ENCODE results near the gene TMA7. TPM values are rescaled to one million over a fixed set of nuclear protein-coding genes. Genes with fewer than 3 reads are reported as not detected.

Gene TMA7
- total and polyA plus RNA-seq, 9 of the 15 experiments (the other 6 are each of a cell fraction or from before 2014, with no cell fraction given) = 209 to 1,003 (median 486) TPM

- no peak for TF ChIP-seq SMAD3 (CRISPR knock-in tag; conservative IDR thresholded peaks at IDR 0.05)
- TF ChIP-seq CBX3 (IDR thresholded peaks at IDR 0.05; ENCODE audit: borderline replicate concordance in 1 of 2, low read length in 2 of 2) = peak in 1 of 2 experiments; percentile 11; a peak in 1 of 3 replicates
- TF ChIP-seq POLR2B (IDR thresholded peaks at IDR 0.05; ENCODE audit: low read depth, partially characterized antibody) = no peak
- 0 out of 4 replicates have a peak, but pooled peaks of 1 of the 2 experiments have one; percentile 14 for TF ChIP-seq TEAD1 (CRISPR knock-in tag; IDR thresholded peaks at IDR 0.05)
- TF ChIP-seq HEY1 (CRISPR knock-in tag; IDR thresholded peaks at IDR 0.05; ENCODE audit: borderline replicate concordance) = no peak
Measured at GRCh38 chr3:48472673-48472922, 32.5 kb downstream of the TMA7 start (continued).

- FAIRE-seq (peak; percentile 97), ATAC-seq (peak; percentile 96), DNase-seq (ENCODE audit: extremely low read depth in 1 of 4, low spot score in 3 of 4) (peak; percentile 91 to 93 (median 92))
- H3K4me1 ChIP-seq (replicated peaks in 1 of 2; ENCODE audit: control insufficient read depth in 2 of 2, insufficient read depth in 2 of 2, low read length in 2 of 2) = peaks cover 5 to 42% of the 10 kb centered on the region in 2 experiments; a peak in 4 of 5 replicates
- 3% methylated on average over 10 of the region's 17 CpGs for WGBS (ENCODE audit: insufficient coverage, low coverage, missing lambda C conversion rate)
- in situ Hi-C loops (cut with MboI) = no loop called here
- H2AFZ ChIP-seq (ENCODE audit: low read depth, low read length) = peak overlapping the region; percentile 99
- ChIA-PET POLR2A (interaction anchor here (0.6 to 2.5 kb wide), 12 partner anchors 11 to 179 kb away, joined by 3 to 7 read pairs (median 4); partner anchors contain the start of genes ATRIP, CCDC51, SHISA5 and SLC26A6), CTCF (ENCODE audit: low intra/inter-chr PET ratio) (no interaction called here)
- no peaks in the 10 kb centered on the region for H3K27me3 ChIP-seq (ENCODE audit: control insufficient read depth in 2 of 2, insufficient read depth in 2 of 2, low read length in 2 of 2)
- no peaks in the 10 kb centered on the region for H3K9me3 ChIP-seq (replicated peaks; ENCODE audit: control insufficient read depth, insufficient read depth, low read depth, low read length)
- no peaks in the 10 kb centered on the region for H3K9me1 ChIP-seq (ENCODE audit: control insufficient read depth, insufficient read depth, low read length)
- H3K27ac ChIP-seq (ENCODE audit: extremely low read depth, low read depth, low read length) = peak overlapping the region; percentile 99
- peaks cover 24% of the 10 kb centered on the region for H3K79me2 ChIP-seq (ENCODE audit: control insufficient read depth, insufficient read depth, low read length)
- H3K36me3 ChIP-seq (ENCODE audit: control insufficient read depth, insufficient read depth, low read length) = peaks cover 18% of the 10 kb centered on the region; the same call in 1 of the 3 replicates
- H3K9ac ChIP-seq (ENCODE audit: insufficient read depth in 1 of 2, low read depth in 2 of 2, low read length in 2 of 2) = peak overlapping the region; percentile 90 to 94
- H3K4me3 ChIP-seq = peak overlapping the region; percentile 46
- no peaks in the 10 kb centered on the region for H4K20me1 ChIP-seq (replicated peaks; ENCODE audit: control insufficient read depth, insufficient read depth, low read length)
- peak overlapping the region; percentile 94 for H3K4me2 ChIP-seq (ENCODE audit: insufficient read depth, low read length)
- BruUV-seq (replicated peaks) = no TSS peak
- intact Hi-C loops (cut with micrococcal nuclease) = loop anchor here (2.0 kb wide), 1 partner anchor 34 kb away; no protein-coding TSS in a partner anchor
- TF ChIP-seq NELFE (IDR thresholded peaks at IDR 0.05; ENCODE audit: insufficient read depth, insufficient read length) (no peak), ZNF445 (CRISPR knock-in tag; IDR thresholded peaks at IDR 0.05; ENCODE audit: low read depth) (no peak), RB1 (IDR thresholded peaks at IDR 0.05; ENCODE audit: low read depth) (0 out of 2 replicates have a peak, but pooled peaks have one; percentile 27), MCM5 (IDR thresholded peaks at IDR 0.05; ENCODE audit: low read depth) (no peak), PRPF4 (IDR thresholded peaks at IDR 0.05; ENCODE audit: insufficient read depth, low read depth, low read length, poor library complexity, severe bottlenecking) (no peak), MAZ (CRISPR knock-in tag; conservative IDR thresholded peaks at IDR 0.05 in 1 of 2, IDR thresholded peaks at IDR 0.05 in 1 of 2) (peak; percentile 90 to 98), HSF4 (CRISPR knock-in tag; IDR thresholded peaks at IDR 0.05; ENCODE audit: borderline replicate concordance) (no peak), HDAC8 (tag; IDR thresholded peaks at IDR 0.05) (no peak), MEIS2 (IDR thresholded peaks at IDR 0.05; ENCODE audit: partially characterized antibody) (peak; percentile 4), SLC30A9 (CRISPR knock-in tag; IDR thresholded peaks at IDR 0.05) (no peak), JUND (IDR thresholded peaks at IDR 0.05; ENCODE audit: borderline replicate concordance, low read depth, low read length) (peak; percentile 94), JUND (tag; IDR thresholded peaks at IDR 0.05; ENCODE audit: borderline replicate concordance, low read depth, low read length) (peak; percentile 93), ATF3 (IDR thresholded peaks at IDR 0.05) (peak; percentile 97), ATF3 (CRISPR knock-in tag; conservative IDR thresholded peaks at IDR 0.05) (no peak), TOE1 (IDR thresholded peaks at IDR 0.05; ENCODE audit: borderline replicate concordance) (no peak), TOE1 (CRISPR knock-in tag; IDR thresholded peaks at IDR 0.05; ENCODE audit: borderline replicate concordance, low read depth) (no peak)
Measured at GRCh38 chr3:48472923-48473616, 33.0 kb downstream of the TMA7 start.

Data from K562 (cell line).